ENCODE measurements around the gene THAP7. TPM values are rescaled to one million over a fixed set of nuclear protein-coding genes. Genes with fewer than 3 reads are reported as not detected.
"Not testable (repeated sequence)": the region's sequence is repeated elsewhere in the genome, so short reads cannot be mapped to it uniquely, and the experiment has no call there.

The THAP7 gene
- total RNA-seq, 2 donors from 2014 or later, result 18.1 to 20.0 TPM

DNA sequence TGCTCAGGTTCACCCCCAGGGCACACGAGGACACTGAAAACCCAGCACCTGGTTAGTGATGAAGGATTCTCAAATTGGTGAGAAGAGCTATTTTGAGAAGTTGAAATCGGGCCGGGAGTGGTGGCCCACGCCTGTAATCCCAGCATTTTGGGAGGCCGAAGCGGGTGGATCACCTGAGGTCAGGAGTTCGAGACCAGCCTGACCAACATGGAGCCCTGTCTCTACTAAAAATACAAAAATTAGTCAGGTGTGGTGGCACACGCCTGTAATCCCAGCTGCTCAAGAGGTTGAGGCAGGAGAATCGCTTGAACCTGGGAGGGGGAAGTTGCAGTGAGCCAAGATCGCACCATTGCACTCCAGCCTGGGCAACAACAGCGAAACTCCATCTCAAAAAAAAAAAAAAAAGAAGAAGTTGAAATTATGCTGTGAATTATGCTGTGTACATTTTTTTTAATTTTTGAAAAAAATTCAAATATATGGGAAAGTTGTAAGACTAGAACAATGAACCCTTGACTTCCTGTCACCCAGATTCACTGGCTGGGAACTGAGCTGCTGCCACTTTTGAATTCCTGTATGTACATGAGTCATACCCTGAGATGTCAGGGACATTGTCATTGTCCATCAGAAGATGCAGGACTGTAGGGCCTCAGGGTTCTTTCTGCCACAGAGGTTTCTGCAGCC is 29.8 kb downstream of the THAP7 start:
- DNase-seq; ATAC-seq; intact Hi-C loops (cut with DNase I, micrococcal nuclease): not testable (repeated sequence)

DNA sequence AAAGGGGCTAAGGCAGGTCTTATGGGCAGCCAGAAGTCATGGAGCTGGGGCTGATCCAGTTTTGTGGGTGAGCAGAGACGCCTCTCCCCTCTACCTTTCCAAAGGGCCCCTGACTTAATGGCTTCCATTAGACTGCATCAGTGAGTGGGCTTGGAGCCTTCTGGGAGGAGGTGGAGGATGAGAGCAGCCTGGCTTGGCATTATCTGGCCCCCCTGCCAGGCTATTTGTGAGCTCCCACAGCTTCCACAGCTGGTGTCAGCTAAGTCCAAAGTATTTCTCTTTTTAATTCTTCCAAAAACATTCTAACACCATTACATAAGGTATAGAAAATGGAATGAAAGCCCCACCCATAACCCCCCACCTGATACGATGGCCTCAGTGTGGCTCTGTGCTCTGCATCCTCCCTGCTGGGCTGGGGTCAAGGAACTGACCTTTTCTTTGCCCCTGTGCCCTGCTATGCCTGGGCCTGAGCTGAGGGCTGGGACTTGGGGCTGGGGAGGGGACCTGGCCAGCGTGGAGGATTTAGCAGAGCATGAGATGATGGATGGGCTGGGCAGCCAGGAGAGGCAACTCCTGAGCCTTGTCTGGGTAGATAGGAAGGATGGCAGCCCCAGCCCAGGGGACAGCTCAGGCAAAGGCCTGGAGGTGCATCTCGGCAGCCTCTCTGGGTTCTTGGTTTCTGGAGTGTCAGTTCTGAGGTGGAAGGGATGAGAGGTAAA is 30.8 kb downstream of the THAP7 start:
- intact Hi-C loops (cut with DNase I, micrococcal nuclease), result no loop called here

DNA sequence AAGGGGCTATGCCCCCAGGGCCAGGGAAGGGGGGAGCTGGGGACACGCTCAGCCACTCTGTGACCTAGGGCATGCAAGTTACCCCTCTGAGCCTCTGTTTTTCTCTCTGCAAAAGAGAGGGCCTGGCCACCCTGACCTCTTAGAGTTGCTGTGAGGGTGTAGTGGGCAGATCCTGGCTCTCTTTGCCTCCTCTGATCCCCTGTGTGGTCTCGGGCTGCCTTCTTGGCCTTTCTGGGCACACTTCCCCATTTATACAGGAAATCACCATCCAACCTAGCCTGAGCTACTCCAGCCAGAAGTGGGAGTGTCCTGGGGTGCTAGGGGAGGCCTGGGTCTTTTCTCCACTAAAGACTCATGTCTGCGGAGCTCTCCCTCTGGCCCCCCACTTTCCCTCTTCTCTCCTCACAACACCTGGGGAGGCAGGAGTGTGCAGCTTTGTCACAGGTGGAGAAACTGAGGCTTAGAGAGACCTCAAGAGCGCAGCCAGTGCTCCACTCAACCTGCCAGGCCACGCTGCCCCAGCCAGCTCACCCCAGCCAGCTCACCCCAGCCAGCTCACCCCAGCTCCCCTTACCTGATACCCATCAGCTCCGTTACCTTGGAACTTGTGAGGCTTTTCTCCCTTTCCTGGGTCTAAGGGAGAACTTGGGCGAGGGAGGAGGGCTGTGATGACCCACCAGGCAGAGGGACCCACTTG is 33.5 kb downstream of the THAP7 start:
- ATAC-seq, result no peak
- no peak for DNase-seq
- intact Hi-C loops (cut with DNase I, micrococcal nuclease), result no loop called here

More for the DNA sequence above, 30.8 kb downstream of the THAP7 start:
- ATAC-seq (no peak), DNase-seq (no peak)

DNA sequence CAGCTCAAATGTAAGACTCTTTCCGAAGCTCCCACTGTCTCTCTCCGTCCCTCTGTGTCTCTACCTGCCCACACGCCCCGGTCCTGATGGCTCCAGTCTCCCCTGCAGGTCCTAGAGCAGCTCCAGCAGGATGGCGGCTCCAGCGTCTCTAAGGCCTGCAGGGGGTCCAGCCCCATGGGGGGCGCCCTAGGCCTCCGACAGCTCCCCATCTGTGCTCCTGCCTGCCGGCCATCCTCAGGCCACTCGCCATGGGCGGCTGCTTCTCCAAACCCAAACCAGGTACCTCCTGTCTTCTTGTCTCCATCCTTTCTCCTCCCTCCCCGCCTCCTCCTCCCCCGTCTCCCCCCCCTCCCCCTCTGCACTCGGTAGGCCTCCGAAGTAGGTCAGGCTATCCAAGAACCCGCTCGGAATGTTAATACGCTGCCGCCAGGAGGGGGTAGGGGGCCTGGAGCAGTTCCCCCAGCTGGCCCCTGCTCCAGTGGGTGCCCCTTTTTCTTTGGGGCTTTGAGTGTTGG is 34.2 kb downstream of the THAP7 start:
- DNase-seq, result no peak
- intact Hi-C loops (cut with DNase I, micrococcal nuclease), result no loop called here
- no peak for ATAC-seq

DNA sequence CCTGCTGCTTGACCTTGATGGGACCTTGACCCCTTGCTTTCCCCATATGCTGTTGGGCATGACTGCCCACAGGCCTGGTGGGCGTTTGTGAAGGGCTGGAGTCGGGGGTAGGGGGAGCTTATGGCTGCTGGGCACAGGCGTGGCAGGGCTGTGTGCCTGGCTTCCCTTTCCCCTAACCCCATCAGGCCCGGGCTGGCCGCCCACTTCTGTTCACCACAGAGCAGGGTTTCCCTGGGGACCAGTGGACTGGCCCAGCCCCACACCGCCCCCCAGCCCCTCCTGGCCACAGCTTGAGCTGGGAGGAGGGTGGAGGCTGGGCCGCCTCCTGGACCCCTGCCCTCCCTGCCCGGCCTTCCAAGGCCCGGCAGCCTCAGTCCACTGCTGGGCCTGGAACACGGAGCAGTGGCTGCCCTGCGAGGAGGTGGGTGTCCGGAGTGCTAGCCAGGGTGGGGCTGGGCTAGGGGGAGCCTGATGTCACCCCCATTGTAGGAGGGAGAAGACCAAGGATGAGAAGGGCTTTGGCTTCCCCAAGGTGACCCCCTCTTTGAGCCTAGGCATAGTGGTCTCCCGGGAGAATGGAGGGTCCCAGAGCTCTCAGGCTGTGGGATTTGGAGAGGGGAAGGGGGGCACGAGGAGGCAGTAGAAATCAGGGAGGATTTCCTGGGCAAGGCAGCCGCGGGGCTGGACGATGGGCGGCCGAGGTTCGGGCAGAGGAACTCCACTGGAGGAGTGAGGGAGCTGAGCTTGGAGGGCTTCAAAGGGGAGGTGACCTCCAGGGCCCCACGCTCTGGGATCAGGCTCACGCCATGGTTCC is 34.8 kb downstream of the THAP7 start, which contains the start of gene AIFM3:
TSS of gene AIFM3 (plus strand) at position 373 of the 814 bp plus-strand sequence. CDS start 690 bp downstream, outside the sequence.
- intact Hi-C loops (cut with DNase I, micrococcal nuclease), result no loop called here
- ATAC-seq, result no peak
- DNase-seq, result peak in 1 of 2 donors; percentile 31

DNA sequence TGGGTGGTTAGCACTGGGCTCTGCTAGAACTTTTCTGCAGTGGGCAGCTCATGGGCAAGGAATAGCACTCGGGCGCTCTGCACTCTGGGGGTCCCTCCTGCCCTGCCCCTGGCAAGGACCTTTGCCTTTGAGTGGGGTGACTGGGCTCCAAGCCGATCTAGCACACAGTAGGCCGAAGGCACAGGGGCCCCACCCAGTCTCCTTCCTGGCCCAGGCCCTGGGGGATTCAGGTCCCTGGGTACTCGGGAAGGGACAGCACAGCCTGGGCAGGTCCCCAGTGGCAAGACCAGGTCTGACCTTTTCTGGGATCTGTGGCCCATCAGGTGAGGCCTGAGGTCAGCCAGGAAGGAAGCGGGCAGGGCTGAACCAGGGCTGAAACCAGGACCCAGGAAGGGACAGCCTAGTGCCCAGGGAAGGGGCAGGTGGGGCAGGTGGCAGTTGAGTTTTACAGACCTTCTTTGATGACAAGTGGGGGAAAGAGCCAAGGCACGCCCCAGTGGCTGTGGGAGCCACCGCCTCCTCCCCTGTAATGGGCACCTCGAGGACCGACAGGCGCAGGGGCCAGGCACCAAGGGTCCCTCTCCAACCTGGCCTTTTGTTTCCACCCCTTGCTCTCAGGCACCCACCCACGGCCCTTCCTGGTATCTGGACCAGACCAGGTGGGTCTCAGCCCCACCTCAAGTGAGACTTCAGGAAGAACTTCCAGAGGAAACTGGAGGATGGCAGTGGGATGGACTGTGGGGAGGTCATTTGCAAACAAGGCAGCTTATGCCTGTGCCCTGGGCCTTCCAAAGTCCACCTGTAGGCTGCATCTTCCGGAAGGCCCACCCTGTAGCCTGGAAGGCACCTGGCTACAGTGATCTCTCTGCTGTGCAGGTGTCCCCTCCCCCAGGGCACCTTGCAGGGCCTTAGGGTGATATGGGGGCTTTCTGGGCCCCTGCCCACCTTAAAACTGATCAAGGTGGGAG is 35.7 kb downstream of the THAP7 start:
- peak; percentile 75 for ATAC-seq
- intact Hi-C loops (cut with DNase I, micrococcal nuclease), result no loop called here
- DNase-seq, result peak; percentile 81 to 89

DNA sequence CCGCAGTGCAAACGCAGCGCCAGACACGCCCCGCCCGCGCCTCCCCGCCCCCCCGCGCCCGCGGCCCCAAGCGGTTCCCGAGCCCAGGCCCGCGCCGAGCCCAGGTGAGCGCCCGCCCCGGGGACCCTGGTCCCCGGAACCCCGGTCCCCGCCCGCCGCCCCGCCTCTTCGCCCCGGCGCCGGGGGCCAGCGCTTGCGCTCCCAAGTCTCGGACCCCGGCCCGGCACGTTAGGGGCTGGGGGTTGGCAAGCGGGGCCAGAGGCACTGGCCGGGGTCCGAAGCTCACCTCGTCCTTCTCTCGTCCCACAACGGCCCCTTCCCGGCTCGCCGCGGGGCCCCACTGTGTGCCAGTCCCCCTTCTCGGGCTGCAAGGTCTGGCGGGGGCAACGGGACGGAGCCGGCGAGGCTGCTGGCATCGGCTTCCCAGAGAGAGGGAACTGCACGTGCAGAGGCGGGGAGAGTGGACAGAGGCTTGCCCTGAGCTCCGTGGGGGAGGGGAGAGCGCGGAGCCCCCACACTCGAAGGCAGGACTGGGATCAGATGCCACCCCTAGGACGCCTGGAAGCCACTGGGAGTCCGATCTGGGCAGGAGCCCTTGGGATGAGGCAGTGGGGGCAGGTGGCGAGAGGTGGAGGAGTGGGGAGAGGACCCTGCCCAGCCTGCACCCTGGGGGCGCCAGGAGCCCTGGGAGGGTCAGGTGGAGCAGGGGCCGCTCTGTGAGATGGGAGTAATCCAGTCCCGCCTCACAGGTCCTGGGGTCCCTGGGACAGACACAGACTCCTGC is 36.6 kb downstream of the THAP7 start:
- intact Hi-C loops (cut with DNase I, micrococcal nuclease), result no loop called here
- DNase-seq (peak; percentile 58 to 61), ATAC-seq (peak; percentile 30)

DNA sequence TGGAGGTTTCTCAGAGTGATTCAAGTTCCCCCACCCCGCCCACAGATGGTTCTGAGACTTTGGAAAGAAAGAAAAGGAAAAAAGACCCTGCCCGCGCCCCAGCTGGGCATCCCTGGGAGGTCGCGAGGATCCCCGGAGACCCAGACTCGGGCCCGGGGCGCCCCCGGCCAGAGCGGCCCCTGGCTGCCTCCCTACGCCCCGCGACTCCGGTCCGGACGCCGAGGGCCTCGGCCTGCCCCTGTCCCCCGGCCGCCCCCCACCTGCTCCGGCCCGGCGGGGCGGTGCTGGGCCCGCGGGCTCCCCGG is 37.2 kb downstream of the THAP7 start:
- ATAC-seq (no peak), DNase-seq (no peak)
- intact Hi-C loops (cut with DNase I, micrococcal nuclease), result no loop called here

DNA sequence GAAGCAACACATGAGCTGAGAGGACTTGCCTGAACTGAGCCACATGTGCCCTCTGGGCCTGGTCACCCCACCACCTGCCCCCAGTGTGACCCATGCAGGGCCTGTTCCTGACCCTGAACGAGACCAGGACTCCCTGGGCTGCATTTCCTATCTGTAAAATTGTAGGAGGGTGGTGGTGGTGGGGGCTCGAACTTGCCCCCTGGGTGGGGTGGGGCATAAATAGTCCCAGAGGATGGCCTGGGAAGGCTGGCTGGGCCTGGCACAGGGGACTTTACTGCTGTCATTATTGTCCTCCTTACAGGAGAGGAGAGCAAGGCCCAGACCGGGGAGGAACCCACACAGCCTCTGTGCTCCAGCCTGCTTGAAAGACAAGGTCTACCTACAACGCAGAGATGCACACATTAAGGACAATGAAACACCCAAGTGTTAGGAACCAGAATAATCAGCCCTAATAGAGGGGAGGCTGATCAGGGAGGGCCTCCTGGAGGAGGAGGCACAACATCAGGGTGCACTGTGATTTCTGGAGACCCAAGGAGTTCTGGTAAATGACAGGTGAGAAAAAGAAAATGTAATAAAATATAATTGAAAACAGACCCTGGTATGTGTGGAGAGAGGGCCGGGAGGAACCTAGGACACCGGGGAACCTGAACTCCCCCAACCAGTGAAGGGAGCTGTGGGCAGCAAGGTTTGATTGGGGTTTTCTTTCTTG is 37.7 kb downstream of the THAP7 start:
- ATAC-seq, result no peak
- intact Hi-C loops (cut with DNase I, micrococcal nuclease), result no loop called here

DNA sequence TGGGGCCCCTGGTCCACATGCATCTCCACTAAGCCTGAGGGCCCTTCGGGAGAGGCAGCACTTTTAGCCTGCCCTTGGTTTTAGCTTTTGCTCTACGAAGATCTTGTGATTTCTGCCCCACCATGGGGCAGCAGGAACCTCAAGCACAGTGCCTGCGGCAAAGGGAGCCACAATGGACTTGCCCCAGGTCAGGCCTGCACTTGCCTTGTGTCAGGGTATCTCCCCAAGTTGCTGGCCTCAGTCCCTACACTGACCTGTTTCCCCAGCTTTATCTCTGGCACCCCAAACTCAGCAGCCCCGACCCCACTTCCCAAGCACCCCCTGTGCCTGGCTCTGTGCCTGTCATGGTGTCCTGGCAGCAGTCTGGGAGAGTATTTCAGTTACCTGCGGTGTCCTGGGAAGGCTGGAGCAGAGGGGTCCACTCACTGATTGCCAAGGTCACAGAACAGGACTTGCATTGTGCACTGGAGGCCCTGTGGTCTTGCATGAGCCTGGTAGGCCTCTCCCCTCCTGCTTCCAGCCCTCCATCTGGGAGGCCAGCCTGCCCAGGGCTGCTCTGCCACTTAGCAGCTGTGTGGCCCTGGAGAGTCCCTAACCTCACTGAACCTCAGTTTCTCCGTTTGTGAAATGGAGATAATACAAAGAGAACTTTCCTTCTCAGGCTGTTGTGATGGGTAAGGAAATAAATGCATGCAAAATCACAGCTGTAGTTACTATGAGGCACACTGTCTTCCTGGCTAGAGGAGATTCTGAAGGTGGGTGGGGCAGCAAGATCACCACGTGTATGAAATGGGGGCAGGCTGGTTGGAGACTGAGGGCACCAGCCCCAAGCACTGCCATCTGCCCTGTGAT is 38.5 kb downstream of the THAP7 start:
- DNase-seq (no peak), ATAC-seq (no peak)
- intact Hi-C loops (cut with DNase I, micrococcal nuclease), result no loop called here

More for the DNA sequence above, 37.7 kb downstream of the THAP7 start:
- no peak for DNase-seq

DNA sequence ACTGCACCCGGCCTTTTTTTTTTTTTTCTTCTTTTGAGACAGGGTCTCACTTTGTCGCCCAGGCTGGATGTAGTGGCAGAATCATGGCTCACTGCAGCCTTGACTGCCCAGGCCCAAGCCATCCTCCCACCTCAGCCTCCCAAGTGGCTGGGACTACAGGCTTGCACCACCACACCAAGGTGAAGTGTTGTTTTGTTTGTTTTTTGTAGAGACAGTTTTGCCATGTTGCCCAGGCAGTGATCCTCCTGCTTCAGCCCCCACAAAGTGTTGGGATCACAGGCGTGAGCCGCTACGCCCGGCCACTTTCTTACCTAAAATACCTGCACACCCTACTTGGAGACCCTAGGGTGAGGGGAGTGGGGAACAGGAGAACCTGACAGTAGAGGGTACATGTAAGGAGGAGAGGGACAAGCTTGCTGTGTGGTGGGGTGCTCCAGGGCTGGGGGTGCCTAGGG is 39.4 kb downstream of the THAP7 start:
- DNase-seq, result no peak
- no peak for ATAC-seq
- intact Hi-C loops (cut with DNase I, micrococcal nuclease), result no loop called here

DNA sequence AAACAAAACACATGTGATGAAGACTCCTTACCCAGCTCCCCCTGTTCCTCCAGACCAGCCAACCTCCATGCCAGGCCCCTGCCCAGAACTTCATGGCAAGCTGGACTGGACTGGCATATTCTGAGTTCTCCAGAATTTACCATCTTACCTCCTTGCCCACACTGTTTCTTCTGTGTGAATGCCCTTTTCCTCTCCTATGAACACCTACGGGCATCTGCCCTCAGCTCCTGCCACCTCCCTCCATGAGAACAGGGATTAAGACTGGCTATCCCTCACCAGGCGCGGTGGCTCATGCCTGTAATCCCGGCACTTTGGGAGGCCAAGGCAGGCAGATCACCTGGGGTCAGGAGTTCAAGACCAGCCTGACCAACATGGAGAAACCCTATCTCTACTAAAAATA is 41.3 kb downstream of the THAP7 start:
- no peak for ATAC-seq
- no peak for DNase-seq
- intact Hi-C loops (cut with DNase I, micrococcal nuclease), result no loop called here

DNA sequence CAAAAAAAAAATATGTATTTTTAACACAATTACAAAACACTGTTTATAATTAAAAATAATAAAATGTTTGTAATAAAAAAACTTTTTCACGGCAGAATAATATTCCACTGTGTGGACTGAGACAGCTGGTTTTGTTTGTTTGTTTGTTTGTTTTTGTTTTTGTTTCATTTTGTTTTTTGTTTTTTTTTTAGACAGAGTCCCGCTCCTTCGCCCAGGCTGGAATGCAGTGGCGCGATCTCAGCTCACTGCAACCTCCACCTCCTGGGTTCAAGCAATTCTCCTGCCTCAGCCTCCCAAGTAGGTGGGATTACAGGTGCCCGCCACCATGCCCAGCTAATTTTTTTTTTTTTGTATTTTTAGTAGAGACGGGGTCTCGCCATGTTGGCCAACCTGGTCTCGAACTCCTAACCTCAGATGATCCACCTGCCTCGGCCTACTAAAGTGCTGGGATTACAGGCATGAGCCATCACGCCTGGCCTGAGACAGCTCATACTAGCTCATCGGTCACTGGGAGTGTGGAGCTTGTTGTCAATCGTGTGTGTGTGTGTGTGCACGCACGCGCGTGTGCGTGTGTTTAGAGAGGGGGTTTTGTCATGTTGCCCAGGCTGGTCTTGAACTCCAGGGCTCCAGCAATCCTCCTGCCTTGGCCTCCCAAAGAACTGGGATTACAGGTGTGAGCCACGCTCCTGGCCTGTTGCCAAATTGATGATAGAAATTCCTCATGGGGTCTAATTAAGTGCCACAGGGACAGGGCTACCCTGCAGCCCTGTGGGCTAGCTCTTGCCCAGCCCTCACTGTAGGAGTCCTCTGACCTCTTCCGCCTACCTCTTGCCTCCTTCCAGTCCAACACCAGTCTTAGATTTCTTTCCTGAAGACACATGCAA is 42.1 kb downstream of the THAP7 start:
- intact Hi-C loops (cut with DNase I, micrococcal nuclease), result no loop called here
- no peak for DNase-seq
- no peak for ATAC-seq

DNA sequence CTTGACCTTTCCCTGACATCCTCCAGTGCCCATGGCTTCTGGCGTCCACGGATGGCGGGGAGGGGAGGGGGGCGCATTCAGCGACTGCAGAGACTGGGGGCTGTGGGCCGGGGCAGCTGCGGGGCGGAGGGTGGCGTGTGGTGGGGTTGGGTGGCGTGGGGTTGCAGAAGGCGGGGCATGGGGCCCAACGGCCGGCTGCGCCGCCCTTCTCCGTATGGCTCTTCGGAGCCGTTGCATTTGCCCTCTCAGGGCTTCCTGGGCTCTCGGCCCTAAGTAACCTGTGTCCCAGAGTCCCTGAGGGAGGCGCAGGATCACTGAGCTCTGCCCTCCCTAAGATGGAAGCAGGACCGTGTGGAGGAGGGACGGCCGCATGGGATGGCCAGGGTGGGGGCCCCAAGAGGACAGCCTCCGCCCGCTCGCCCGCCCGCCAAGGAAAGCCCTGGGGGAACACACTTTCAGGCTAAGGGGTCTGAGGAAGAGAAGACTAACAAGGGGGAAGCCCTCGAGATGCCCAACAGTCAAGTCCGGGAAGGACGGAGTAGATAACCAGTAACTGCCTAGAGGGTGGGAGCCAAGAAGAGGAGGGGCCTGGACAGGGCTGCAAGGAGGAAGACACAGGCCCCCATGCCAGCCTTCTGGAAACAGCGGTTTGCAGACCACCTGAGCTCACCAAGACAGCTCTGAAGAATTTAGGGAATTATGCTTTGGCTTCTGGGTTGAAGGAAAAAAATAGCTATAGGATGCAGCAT is 44.1 kb downstream of the THAP7 start:
- DNase-seq (peak; percentile 82 to 83), ATAC-seq (peak; percentile 65)
- intact Hi-C loops (cut with DNase I, micrococcal nuclease), result no loop called here

Measured in left colon (tissue), 2 donors.